ENCODE results near the gene GNAO1.

GRCh38 chr16:56201030-56201429 lies 9.7 kb downstream of the GNAO1 start:
- TF ChIP-seq, protein P1, sequence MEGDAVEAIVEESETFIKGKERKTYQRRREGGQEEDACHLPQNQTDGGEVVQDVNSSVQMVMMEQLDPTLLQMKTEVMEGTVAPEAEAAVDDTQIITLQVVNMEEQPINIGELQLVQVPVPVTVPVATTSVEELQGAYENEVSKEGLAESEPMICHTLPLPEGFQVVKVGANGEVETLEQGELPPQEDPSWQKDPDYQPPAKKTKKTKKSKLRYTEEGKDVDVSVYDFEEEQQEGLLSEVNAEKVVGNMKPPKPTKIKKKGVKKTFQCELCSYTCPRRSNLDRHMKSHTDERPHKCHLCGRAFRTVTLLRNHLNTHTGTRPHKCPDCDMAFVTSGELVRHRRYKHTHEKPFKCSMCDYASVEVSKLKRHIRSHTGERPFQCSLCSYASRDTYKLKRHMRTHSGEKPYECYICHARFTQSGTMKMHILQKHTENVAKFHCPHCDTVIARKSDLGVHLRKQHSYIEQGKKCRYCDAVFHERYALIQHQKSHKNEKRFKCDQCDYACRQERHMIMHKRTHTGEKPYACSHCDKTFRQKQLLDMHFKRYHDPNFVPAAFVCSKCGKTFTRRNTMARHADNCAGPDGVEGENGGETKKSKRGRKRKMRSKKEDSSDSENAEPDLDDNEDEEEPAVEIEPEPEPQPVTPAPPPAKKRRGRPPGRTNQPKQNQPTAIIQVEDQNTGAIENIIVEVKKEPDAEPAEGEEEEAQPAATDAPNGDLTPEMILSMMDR (conservative IDR thresholded peaks at IDR 0.05 in 1 of 2, IDR thresholded peaks at IDR 0.05 in 1 of 2; ENCODE audit: extremely low read depth in 1 of 2, insufficient read depth in 1 of 2, low read depth in 1 of 2, low read length in 2 of 2): no peak
- TF ChIP-seq EZH2 (IDR thresholded peaks at IDR 0.05; ENCODE audit: borderline replicate concordance, low read length): no peak
